ENCODE data around the gene TTBK1.

TTBK1 gene

DNA sequence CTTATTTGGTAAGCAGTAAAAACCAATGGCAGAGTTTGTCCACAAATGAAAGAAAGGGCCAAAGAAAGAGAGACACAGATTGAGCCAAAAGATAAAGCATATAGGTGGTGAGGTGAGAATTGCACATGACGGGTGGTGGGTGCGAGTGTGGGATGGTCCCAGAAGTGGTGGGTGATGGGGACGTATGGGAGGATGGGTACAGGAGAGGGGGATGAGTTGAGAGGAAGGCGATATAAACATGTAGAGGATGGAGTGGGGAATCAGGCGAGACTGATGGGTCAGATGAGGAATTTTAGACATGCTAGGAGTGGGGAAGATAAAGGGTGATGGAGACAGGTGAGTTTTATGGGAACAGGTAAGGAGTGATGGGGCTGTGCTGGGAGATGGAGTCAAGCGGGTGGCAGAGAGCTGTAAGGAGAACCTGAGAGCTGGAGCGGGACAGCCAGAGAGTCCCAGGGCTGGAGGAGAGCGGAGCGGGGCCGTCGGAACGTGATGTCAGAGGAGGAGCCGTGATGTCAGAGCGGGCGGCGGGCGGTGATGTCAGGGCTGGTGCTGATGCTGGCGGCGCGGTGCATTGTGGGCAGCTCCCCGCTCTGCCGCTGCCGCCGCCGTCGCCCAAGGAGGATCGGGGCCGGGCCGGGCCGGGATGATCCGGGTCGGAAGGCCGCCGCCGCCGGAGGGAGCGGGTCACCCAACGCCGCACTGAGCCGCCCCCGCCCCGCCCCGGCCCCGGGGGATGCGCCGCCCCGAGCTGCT, at the start of gene TTBK1:
TSS of gene TTBK1 (plus strand) at position 574 of the 756 bp plus-strand sequence. CDS start 3,180 bp downstream, outside the sequence.
- FAIRE-seq = no peak

DNA sequence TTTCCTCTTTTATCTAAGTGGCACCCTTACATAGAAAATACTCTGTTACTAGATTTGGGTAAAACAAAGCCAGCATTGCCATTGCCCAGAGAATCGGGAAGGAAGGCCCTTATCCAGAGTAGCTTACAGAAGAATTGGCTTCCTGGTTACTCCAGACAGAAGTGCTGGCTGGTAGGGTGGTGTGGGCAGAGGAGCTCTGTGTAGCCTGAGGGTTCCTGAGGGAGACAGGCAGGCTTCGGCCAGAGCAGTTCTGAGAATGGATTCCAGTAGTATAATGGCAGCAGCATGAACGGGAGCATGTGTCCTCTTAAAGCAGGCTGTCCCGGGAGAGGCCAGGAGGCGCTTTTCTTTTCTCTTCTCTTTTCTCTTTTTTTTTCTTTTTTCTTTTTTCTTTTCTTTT, 49.4 kb upstream of the TTBK1 start:
- no peak for FAIRE-seq

DNA sequence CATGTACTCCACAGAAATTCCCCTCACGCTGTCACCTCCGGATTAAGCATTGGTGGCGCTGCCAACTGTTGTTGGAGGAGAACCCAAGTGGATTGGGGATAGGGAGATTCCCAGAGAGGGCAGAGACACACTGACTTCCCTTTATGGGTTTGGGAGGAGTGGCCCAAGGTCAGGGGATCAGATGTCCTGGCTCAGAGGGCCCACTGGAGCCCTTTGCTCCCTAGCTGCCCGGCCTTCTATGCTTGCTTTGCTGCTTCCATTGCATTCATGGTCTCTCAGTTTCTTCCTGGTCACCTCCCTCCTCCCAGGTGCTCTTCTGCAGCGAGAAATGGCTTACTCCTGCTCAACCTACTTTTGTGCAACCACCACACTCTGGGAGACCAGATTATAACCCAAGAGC, 46.9 kb upstream of the TTBK1 start:
- FAIRE-seq = no peak

GRCh38 chr6:43199912-43200311, 43.4 kb upstream of the TTBK1 start:
- FAIRE-seq = no peak

DNA sequence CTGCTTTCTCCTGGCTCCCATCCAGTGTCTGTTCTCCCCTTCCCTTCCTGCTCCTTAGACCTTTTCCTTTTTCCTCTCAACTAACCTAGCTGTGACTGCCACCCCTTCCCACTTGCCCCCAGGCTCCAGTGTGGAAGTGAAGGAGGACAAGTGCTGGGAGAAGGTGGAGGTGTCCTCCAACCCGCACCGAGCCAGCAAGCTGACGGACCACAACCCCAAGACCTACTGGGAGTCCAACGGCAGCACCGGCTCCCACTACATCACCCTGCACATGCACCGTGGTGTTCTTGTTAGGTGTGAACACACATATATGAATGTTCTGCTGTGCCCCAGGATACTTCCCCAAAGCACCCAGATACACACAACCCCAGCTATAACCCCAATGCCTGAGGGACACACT, 42.7 kb upstream of the TTBK1 start:
- no peak for FAIRE-seq

- FAIRE-seq = no peak
Observed at GRCh38 chr6:43202451-43202850, 40.8 kb upstream of the TTBK1 start.

DNA sequence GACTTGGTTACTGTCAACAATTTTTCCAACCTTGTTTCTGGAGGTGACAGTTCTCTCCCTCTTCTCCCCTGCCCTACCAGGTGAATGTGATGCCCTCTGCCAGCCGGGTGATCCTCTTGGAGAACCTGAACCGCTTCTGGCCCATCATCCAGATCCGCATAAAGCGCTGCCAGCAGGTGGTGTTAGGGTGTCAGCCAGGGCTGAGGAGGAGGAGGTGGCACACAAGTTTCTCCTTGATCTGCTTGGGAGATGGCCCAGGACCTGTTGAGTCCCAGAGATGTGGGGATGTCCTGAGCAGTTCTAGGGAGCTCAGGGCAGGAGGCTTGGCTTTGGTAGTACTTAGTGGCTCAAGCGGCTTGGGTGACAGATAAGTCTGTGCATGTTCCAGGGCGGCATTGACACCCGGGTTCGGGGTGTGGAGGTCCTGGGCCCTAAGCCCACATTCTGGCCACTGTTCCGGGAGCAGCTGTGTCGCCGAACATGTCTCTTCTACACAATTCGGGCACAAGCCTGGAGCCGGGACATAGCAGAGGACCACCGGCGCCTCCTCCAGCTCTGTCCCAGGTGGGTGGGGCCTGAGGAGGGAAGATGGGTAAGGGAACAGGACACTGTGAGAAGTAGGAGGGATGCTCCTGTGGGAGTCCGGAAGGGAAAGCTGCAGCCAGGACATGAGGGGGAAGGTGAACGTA, 40.1 kb upstream of the TTBK1 start:
- FAIRE-seq = no peak

DNA sequence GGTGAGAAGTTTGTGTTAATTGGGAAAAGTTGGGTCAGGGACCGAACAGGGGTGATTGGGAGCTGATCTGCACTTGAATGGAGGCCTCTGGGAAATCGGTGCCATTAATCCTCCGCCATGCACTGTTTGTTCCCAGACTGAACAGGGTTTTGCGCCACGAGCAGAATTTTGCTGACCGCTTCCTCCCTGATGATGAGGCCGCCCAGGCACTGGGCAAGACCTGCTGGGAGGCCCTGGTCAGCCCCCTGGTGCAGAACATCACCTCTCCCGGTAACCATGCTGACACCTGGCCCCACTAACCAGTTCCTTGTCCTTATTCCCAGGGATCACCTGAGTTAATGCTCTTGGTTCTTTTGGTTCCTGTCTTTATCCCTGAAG, 39.6 kb upstream of the TTBK1 start:
- FAIRE-seq = no peak

DNA sequence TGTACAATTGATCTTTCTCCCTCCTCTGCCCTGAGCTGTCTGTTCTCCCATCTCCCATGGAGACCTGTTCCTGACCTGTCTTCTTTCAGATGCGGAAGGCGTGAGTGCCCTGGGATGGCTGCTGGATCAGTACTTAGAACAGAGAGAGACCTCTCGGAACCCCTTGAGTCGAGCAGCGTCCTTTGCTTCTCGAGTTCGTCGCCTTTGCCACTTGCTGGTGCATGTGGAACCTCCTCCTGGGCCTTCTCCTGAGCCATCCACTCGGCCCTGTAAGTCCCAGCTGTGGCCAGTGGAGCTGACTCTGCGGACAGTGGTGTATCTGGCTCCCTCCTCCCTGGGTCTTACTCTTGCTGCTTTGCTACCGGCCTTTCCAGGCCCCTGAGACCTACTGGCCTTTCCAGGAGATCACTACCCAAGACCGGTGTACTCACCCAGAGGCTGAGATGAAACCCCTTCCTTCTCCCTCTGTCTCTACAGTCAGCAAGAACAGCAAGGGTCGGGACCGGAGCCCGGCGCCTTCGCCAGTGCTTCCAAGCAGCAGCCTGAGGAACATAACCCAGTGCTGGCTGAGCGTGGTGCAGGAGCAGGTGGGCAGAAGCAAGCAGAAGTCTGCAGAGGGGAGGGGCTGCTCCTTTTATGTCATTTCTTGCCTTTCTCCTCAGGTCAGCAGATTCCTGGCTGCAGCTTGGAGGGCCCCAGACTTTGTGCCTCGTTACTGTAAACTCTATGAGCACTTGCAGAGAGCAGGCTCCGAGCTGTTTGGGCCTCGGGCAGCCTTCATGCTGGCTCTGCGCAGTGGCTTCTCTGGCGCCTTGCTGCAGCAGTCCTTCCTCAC, 38.8 kb upstream of the TTBK1 start:
- no peak for FAIRE-seq

GRCh38 chr6:43205849-43206248, 37.4 kb upstream of the TTBK1 start:
- FAIRE-seq = no peak

DNA sequence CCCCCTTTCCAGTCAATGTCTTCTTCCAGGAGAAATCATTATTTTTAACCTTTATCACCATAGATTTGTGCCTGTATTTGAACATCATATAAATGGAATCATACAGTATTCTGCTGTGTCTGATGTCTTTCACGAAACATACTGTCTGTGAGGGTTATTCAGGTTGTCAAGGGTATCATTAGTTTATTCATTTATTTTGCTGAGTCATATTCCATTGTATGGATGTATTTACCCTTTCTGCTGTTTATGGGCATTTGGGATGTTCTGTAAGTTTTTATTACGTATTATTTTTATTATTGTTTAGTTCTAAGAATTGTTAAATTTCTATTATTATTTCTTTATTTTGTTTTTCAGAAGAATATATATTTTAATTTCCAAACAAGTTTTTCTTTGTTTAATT, 36.0 kb upstream of the TTBK1 start:
- FAIRE-seq = no peak

DNA sequence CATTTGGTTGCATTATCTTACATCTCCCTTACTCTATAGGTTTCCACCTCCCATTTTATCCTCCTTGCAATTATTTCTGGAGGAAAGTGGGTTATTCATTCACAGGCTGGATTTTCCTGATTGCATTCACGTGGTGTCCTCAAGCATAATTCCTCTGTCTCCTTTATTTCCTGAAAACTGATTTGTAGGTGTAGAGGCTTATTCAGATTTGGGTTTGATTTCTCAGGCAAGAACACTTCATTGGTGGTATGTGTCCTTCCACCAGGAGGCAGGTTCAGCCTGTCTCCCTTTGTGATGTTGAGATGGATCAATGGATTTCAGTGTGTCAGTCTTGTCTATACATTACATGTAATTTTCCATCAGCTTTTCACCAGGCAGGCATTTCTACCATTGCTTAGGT, 31.3 kb upstream of the TTBK1 start:
- no peak for FAIRE-seq

DNA sequence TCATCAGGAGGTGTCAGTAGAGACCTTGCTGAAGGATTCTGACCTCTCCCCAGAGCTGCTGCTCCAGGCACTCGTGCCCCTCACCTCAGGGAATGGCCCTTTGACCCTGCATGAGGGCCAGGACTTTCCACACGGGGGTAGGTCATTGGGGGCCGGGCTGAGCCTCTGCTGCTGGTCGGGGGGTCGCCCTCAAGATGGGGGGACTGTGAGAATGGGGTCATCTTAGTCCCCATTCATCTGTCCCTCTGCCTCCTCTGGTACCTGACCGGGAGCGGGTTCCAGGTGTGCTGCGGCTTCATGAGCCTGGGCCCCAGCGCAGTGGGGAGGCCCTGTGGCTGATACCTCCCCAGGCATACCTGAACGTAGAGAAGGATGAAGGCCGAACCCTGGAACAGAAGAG, 29.9 kb upstream of the TTBK1 start:
- no peak for FAIRE-seq

DNA sequence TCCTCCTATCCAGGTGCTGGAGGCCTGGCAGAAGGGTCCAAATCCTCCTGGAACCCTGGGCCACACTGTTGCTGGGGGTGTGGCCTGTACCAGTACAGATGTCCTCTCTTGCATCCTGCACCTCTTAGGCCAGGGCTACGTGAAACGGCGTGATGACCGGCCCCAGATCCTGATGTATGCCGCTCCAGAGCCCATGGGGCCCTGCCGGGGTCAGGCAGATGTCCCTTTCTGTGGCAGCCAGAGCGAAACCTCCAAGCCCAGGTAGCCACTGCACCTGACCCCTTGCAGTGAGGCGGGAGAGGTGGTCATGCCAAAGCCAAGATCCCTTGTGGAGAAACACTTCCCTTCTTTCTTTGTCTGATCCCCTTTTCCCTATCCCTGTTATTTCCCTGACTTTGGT, 28.2 kb upstream of the TTBK1 start:
- FAIRE-seq = no peak

GRCh38 chr6:43216200-43216599, 27.1 kb upstream of the TTBK1 start:
- FAIRE-seq = no peak

DNA sequence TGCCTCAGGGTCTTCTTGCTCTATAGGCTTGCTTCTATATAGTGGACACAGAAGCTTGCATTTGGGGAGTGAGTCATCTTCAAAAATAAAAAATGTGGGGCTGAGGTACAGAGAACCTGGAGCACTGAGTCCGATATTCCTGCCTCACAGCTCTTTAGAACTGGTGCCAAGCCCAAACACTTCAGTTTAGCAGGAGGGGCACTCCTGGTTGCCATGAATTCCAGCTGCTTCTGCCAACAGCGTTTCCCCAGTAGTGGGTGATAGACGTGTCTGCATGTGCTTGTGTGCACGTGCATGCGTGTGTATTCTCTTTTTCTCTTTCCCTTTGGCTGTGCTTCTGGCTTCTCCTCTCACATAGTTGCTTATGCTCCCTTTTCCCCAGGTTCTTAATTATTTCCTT, 25.9 kb upstream of the TTBK1 start:
- no peak for FAIRE-seq

DNA sequence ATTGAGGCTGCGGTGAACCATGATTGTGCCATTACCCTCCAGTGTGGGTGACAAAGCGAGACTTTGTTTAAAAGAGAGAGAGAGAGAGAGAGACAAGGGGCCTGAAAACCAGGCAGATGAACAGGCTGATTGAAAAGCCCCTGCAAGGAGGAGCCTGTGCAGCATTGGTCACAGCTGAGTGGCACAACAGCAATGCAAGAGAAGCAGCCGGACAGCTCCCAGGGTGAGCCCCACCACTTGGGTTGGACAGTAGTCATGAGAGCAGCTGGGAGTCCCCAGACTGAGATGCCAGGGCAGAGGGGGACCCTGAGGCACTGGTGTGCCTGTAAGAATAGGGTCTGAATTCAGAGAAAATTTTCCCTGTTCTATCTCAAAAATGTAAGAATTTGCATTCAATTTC, 24.2 kb upstream of the TTBK1 start:
- FAIRE-seq = no peak

DNA sequence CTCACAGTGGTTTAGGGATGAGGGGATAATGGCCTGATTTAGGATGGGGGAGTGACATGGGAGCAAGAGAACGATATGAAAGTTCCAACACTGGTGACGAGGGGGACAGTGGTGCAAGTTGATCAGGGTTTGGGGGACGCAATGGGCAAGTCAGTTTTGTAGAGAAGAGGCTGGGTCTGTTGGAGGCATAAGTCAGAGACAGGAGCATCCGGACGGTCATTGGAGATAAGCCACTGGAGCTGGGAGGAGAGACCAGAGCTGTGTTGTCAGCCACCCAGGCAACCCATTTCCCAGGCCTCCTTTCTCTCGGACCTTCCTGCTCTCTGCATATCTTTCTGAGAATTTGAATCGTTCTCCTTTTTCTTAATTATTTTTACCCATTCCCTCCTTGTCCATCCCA, 23.5 kb upstream of the TTBK1 start:
- no peak for FAIRE-seq

DNA sequence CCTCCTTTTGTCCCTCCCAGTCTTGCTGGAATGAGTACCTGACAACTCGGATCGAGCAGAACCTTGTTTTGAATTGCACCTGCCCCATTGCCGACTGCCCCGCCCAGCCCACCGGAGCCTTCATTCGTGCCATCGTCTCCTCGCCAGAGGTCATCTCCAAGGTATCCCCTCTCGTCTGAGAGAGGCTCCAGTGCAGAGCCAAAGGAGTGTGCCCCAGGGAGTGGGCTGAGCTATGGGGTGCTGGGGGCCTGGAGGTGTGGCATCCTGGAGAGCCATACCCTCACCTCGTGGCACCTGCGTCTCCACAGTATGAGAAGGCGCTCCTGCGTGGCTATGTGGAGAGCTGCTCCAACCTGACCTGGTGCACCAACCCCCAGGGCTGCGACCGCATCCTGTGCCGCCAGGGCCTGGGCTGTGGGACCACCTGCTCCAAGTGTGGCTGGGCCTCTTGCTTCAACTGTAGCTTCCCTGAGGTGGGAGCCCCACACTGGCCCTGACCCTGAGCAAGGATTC, 22.8 kb upstream of the TTBK1 start:
- FAIRE-seq = no peak

DNA sequence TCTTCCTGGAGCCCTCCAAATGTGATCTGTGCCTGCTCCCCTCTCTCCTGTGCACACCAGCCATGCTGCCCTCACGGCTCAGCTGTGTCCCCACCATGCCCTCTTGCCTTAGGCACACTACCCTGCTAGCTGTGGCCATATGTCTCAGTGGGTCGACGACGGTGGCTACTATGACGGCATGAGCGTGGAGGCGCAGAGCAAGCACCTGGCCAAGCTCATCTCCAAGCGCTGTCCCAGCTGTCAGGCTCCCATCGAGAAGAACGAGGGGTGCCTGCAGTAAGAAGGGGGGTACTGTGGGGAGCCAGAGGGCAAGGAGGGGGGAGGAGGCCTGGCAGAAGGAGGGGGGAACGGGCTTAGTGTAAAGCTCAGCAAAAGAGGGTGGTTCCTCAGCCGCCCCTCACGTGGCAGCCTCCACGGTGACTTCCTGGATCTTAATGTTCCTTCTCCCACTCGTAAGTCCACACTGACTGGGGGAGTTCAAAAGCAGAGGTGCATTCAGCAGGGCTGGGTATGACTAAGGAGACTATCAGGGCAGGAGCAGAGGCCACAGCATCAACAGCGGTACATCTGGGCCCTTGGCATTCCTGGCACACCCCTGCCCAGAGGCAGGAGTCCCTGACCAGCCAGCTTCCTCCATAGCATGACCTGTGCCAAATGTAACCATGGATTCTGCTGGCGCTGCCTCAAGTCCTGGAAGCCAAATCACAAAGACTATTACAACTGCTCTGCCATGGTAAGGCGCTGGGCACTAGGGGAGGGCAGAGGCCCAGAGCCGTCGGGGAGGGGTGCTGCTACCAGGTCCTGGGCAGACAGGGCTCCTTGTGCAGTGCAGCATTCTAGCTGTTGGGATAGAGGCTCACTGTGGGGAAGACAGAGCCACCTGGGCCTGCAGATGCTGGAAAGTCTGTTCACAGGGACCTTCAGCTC, 22.0 kb upstream of the TTBK1 start:
- no peak for FAIRE-seq

DNA sequence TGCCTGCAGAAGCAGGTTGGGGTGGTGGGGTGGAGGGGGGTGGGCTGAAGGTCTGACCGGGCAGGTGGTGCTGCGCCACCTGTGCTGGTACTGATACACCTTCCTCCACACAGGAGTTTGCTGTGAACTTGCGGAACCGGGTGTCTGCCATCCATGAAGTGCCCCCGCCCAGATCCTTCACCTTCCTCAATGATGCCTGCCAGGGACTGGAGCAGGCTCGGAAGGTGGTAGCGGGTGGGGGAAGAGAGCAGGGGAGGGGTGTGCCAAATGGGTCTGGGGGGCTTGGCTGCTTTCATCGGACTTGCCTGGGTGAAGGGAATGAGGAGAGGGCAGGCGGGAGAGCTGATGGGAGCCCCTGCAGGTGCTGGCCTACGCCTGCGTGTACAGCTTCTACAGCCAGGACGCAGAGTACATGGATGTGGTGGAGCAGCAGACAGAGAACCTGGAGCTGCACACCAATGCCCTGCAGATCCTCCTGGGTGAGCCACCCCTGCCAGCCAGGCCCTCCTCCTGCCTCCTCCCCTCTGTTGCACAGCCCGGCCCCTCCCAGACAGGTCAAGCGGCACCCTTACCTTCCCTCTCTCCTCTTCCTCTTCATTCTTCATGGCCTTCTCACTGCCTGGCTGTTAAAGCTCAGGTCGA, 20.7 kb upstream of the TTBK1 start:
- FAIRE-seq = no peak

- no peak for FAIRE-seq
Observed at GRCh38 chr6:43223175-43223574, 20.1 kb upstream of the TTBK1 start.

Data from TTC549 (cell line).